ENCODE results near the gene CPEB1. TPM values are rescaled to one million over a fixed set of nuclear protein-coding genes. Genes with fewer than 3 reads are reported as not detected.

Gene CPEB1
- polyA plus RNA-seq (2013, experiment 1 of 2) = 0.65 TPM
- 0.49 TPM for polyA plus RNA-seq (2013, experiment 2 of 2)

GRCh38 chr15:82647045-82647834 lies at the start of gene CPEB1:
Gene CPEB1 (minus strand): TSS chr15:82647363. CDS start chr15:82628459, 18,904 bp downstream.
- Histone ChIP-seq H3K79me1 (ENCODE audit: low read length) (no peaks in the 10 kb centered on the region), H3K9ac (ENCODE audit: low read length) (peak within 1 kb of the TSS; percentile 21), H3K56ac (ENCODE audit: low read length) (peak within 1 kb of the TSS; percentile 38), H3K4me1 (ENCODE audit: control insufficient read depth, low read depth, low read length) (no peaks in the 10 kb centered on the region), H2BK5ac (ENCODE audit: low read length) (no peak within 1 kb of the TSS), H3K79me2 (ENCODE audit: control insufficient read depth, insufficient read depth, low read length) (no peaks in the 10 kb centered on the region), H3K18ac (ENCODE audit: low read length) (no peak within 1 kb of the TSS), H3K4ac (ENCODE audit: low read depth, low read length) (no peak within 1 kb of the TSS), H2AK5ac (ENCODE audit: low read length) (no peak within 1 kb of the TSS), H3K27me3 (ENCODE audit: insufficient read depth, low read length, poor library complexity) (peaks cover 24% of the 10 kb centered on the region), H2BK15ac (replicated peaks; ENCODE audit: low read depth) (no peak within 1 kb of the TSS), H3K4me2 (ENCODE audit: low read length) (peak within 1 kb of the TSS; percentile 67), H3K36me3 (ENCODE audit: control insufficient read depth, insufficient read depth, low read length) (no peaks in the 10 kb centered on the region), H3K4me3 (ENCODE audit: low read length) (no peak within 1 kb of the TSS), H4K8ac (ENCODE audit: low read depth, low read length) (no peak within 1 kb of the TSS), H2BK120ac (ENCODE audit: low read depth, low read length) (no peak within 1 kb of the TSS), H3K27ac (ENCODE audit: low read depth, low read length) (no peak within 1 kb of the TSS), H3K23ac (ENCODE audit: low read length) (no peak within 1 kb of the TSS), H4K5ac (ENCODE audit: low read length) (no peak within 1 kb of the TSS)
- WGBS (ENCODE audit: extremely low coverage, insufficient coverage, low lambda C conversion rate) = no CpG with 5 or more reads among the region's 96 CpGs
- DNase-seq = peak; percentile 32

- H3K4me2 ChIP-seq (ENCODE audit: low read length) = no peak overlapping the region
- no peaks in the 10 kb centered on the region for H3K79me1 ChIP-seq (ENCODE audit: low read length)
- H3K23ac ChIP-seq (ENCODE audit: low read length) = no peak overlapping the region
- H2BK5ac ChIP-seq (ENCODE audit: low read length) = no peak overlapping the region
- no peak overlapping the region for H3K27ac ChIP-seq (ENCODE audit: low read depth, low read length)
- H3K9ac ChIP-seq (ENCODE audit: low read length) = no peak overlapping the region
- H3K56ac ChIP-seq (ENCODE audit: low read length) = no peak overlapping the region
- H3K4me3 ChIP-seq (ENCODE audit: low read length) = no peak overlapping the region
- no peak overlapping the region for H3K4ac ChIP-seq (ENCODE audit: low read depth, low read length)
- no peak for DNase-seq
- no peaks in the 10 kb centered on the region for H3K4me1 ChIP-seq (ENCODE audit: control insufficient read depth, low read depth, low read length)
- peaks cover 6% of the 10 kb centered on the region for H3K36me3 ChIP-seq (ENCODE audit: control insufficient read depth, insufficient read depth, low read length)
- H3K18ac ChIP-seq (ENCODE audit: low read length) = no peak overlapping the region
- H2AK5ac ChIP-seq (ENCODE audit: low read length) = no peak overlapping the region
- H2BK120ac ChIP-seq (ENCODE audit: low read depth, low read length) = no peak overlapping the region
- WGBS (ENCODE audit: extremely low coverage, insufficient coverage, low lambda C conversion rate) = no CpG with 5 or more reads among the region's 23 CpGs
- no peaks in the 10 kb centered on the region for H3K27me3 ChIP-seq (ENCODE audit: insufficient read depth, low read length, poor library complexity)
- H4K8ac ChIP-seq (ENCODE audit: low read depth, low read length) = no peak overlapping the region
- H2BK15ac ChIP-seq (replicated peaks; ENCODE audit: low read depth) = no peak overlapping the region
- H4K5ac ChIP-seq (ENCODE audit: low read length) = no peak overlapping the region
- H3K79me2 ChIP-seq (ENCODE audit: control insufficient read depth, insufficient read depth, low read length) = no peaks in the 10 kb centered on the region
Observed at GRCh38 chr15:82692171-82692570, 45.0 kb upstream of the CPEB1 start.

- H3K27ac ChIP-seq (ENCODE audit: low read depth, low read length) = no peak overlapping the region
- H3K9ac ChIP-seq (ENCODE audit: low read length) = no peak overlapping the region
- no peaks in the 10 kb centered on the region for H3K4me1 ChIP-seq (ENCODE audit: control insufficient read depth, low read depth, low read length)
- H3K27me3 ChIP-seq (ENCODE audit: insufficient read depth, low read length, poor library complexity) = no peaks in the 10 kb centered on the region
- no peak overlapping the region for H3K18ac ChIP-seq (ENCODE audit: low read length)
- H3K36me3 ChIP-seq (ENCODE audit: control insufficient read depth, insufficient read depth, low read length) = peaks cover 3% of the 10 kb centered on the region
- H3K4me3 ChIP-seq (ENCODE audit: low read length) = no peak overlapping the region
- H3K56ac ChIP-seq (ENCODE audit: low read length) = no peak overlapping the region
- H3K23ac ChIP-seq (ENCODE audit: low read length) = no peak overlapping the region
- no peaks in the 10 kb centered on the region for H3K79me1 ChIP-seq (ENCODE audit: low read length)
- H2BK120ac ChIP-seq (ENCODE audit: low read depth, low read length) = no peak overlapping the region
- WGBS (ENCODE audit: extremely low coverage, insufficient coverage, low lambda C conversion rate) = no CpG with 5 or more reads among the region's 8 CpGs
- no peak overlapping the region for H2AK5ac ChIP-seq (ENCODE audit: low read length)
- H2BK15ac ChIP-seq (replicated peaks; ENCODE audit: low read depth) = no peak overlapping the region
- H3K4me2 ChIP-seq (ENCODE audit: low read length) = no peak overlapping the region
- H3K79me2 ChIP-seq (ENCODE audit: control insufficient read depth, insufficient read depth, low read length) = no peaks in the 10 kb centered on the region
- H4K5ac ChIP-seq (ENCODE audit: low read length) = no peak overlapping the region
- H4K8ac ChIP-seq (ENCODE audit: low read depth, low read length) = no peak overlapping the region
- no peak for DNase-seq
- no peak overlapping the region for H2BK5ac ChIP-seq (ENCODE audit: low read length)
- no peak overlapping the region for H3K4ac ChIP-seq (ENCODE audit: low read depth, low read length)
Observed at GRCh38 chr15:82689147-82689546, 42.0 kb upstream of the CPEB1 start.

GRCh38 chr15:82688691-82689090 lies 41.5 kb upstream of the CPEB1 start:
- Histone ChIP-seq H3K4me3 (ENCODE audit: low read length) (no peak overlapping the region), H2BK5ac (ENCODE audit: low read length) (no peak overlapping the region), H2BK120ac (ENCODE audit: low read depth, low read length) (no peak overlapping the region), H3K4me2 (ENCODE audit: low read length) (no peak overlapping the region), H4K5ac (ENCODE audit: low read length) (no peak overlapping the region), H3K23ac (ENCODE audit: low read length) (no peak overlapping the region), H3K79me1 (ENCODE audit: low read length) (no peaks in the 10 kb centered on the region), H3K18ac (ENCODE audit: low read length) (no peak overlapping the region), H3K4ac (ENCODE audit: low read depth, low read length) (no peak overlapping the region), H3K27ac (ENCODE audit: low read depth, low read length) (no peak overlapping the region), H3K56ac (ENCODE audit: low read length) (no peak overlapping the region), H3K36me3 (ENCODE audit: control insufficient read depth, insufficient read depth, low read length) (peaks cover 3% of the 10 kb centered on the region), H2AK5ac (ENCODE audit: low read length) (no peak overlapping the region), H3K4me1 (ENCODE audit: control insufficient read depth, low read depth, low read length) (no peaks in the 10 kb centered on the region), H3K27me3 (ENCODE audit: insufficient read depth, low read length, poor library complexity) (no peaks in the 10 kb centered on the region), H3K79me2 (ENCODE audit: control insufficient read depth, insufficient read depth, low read length) (no peaks in the 10 kb centered on the region), H3K9ac (ENCODE audit: low read length) (no peak overlapping the region), H2BK15ac (replicated peaks; ENCODE audit: low read depth) (no peak overlapping the region), H4K8ac (ENCODE audit: low read depth, low read length) (no peak overlapping the region)
- no CpG with 5 or more reads among the region's 10 CpGs for WGBS (ENCODE audit: extremely low coverage, insufficient coverage, low lambda C conversion rate)
- no peak for DNase-seq

- H3K4ac ChIP-seq (ENCODE audit: low read depth, low read length) = peak overlapping the region; percentile 5
- no peak overlapping the region for H2BK15ac ChIP-seq (replicated peaks; ENCODE audit: low read depth)
- H4K8ac ChIP-seq (ENCODE audit: low read depth, low read length) = no peak overlapping the region
- peak overlapping the region; percentile 94 for H3K56ac ChIP-seq (ENCODE audit: low read length)
- H3K27ac ChIP-seq (ENCODE audit: low read depth, low read length) = no peak overlapping the region
- no peak overlapping the region for H2BK120ac ChIP-seq (ENCODE audit: low read depth, low read length)
- H3K4me3 ChIP-seq (ENCODE audit: low read length) = no peak overlapping the region
- WGBS (ENCODE audit: extremely low coverage, insufficient coverage, low lambda C conversion rate) = no CpG with 5 or more reads among the region's 10 CpGs
- no peaks in the 10 kb centered on the region for H3K36me3 ChIP-seq (ENCODE audit: control insufficient read depth, insufficient read depth, low read length)
- no peak overlapping the region for H2AK5ac ChIP-seq (ENCODE audit: low read length)
- no peak overlapping the region for H3K18ac ChIP-seq (ENCODE audit: low read length)
- no peaks in the 10 kb centered on the region for H3K27me3 ChIP-seq (ENCODE audit: insufficient read depth, low read length, poor library complexity)
- no peak for DNase-seq
- no peak overlapping the region for H4K5ac ChIP-seq (ENCODE audit: low read length)
- H2BK5ac ChIP-seq (ENCODE audit: low read length) = no peak overlapping the region
- no peak overlapping the region for H3K23ac ChIP-seq (ENCODE audit: low read length)
- H3K4me2 ChIP-seq (ENCODE audit: low read length) = no peak overlapping the region
- peak overlapping the region; percentile 86 for H3K9ac ChIP-seq (ENCODE audit: low read length)
- no peaks in the 10 kb centered on the region for H3K79me1 ChIP-seq (ENCODE audit: low read length)
- no peaks in the 10 kb centered on the region for H3K79me2 ChIP-seq (ENCODE audit: control insufficient read depth, insufficient read depth, low read length)
- peaks cover 3% of the 10 kb centered on the region for H3K4me1 ChIP-seq (ENCODE audit: control insufficient read depth, low read depth, low read length)
Observed at GRCh38 chr15:82681371-82681770, 34.2 kb upstream of the CPEB1 start.

All from mesendoderm (in vitro differentiated cells).